Natural killer cell (primary cell): ENCODE data around the gene GLA. TPM values are rescaled to one million over a fixed set of nuclear protein-coding genes. Genes with fewer than 3 reads are reported as not detected.

Experiments used
- ATAC-seq, 3 donors: fragments of 150-1000 bp in 2 of 3; fragments of 200-7000 bp in 1 of 3; cut with Tn5 transposase; 1 replicate in 1 of 3; 2 replicates in 2 of 3; pipeline ENCODE4 v1.10.0; 2021; ENCODE audit warnings: mild to moderate bottlenecking in 2 of 3, moderate library complexity in 2 of 3
- DNase-seq, 2 donors: peaks; one replicate each; pipeline versions ENCODE4 v3.0.0 to v3.0.0-alpha.2; 2013 to 2021; ENCODE audit warnings: mixed read lengths in 1 of 2
- H3K27ac ChIP-seq: one replicate; pipeline ENCODE4 v1.5.1; 2013; ENCODE audit warnings: mild to moderate bottlenecking, low read length
- H3K27me3 ChIP-seq: one replicate; pipeline ENCODE4 v1.6.1; 2013; ENCODE audit warnings: low read length; ENCODE audit not compliant: control insufficient read depth, insufficient read depth
- H3K36me3 ChIP-seq: one replicate; pipeline ENCODE4 v1.6.1; 2013; ENCODE audit warnings: low read length; ENCODE audit not compliant: control insufficient read depth, insufficient read depth
- H3K4me1 ChIP-seq: one replicate; pipeline ENCODE4 v1.6.1; 2013; ENCODE audit warnings: low read length; ENCODE audit not compliant: control insufficient read depth, insufficient read depth
- H3K4me3 ChIP-seq: one replicate; pipeline ENCODE4 v1.5.1; 2013; ENCODE audit warnings: low read length
- H3K9me3 ChIP-seq: one replicate; pipeline ENCODE4 v1.6.1; 2013; ENCODE audit warnings: low read length; ENCODE audit not compliant: control insufficient read depth, insufficient read depth
- H3K27ac Mint-ChIP-seq, 2 donors: one replicate each; pipeline ENCODE4 v1.8.0; 2022; ENCODE audit warnings: mild to moderate bottlenecking in 2 of 2, mixed read lengths in 2 of 2, moderate library complexity in 1 of 2
- H3K27me3 Mint-ChIP-seq, 2 donors: one replicate each; pipeline ENCODE4 v1.8.0; 2022; ENCODE audit warnings: low read depth in 2 of 2, mixed read lengths in 2 of 2
- H3K36me3 Mint-ChIP-seq: one replicate; pipeline ENCODE4 v1.8.0; 2022; ENCODE audit warnings: mixed read lengths
- H3K4me1 Mint-ChIP-seq, 2 donors: one replicate each; pipeline ENCODE4 v1.8.0; 2022; ENCODE audit warnings: mixed read lengths in 2 of 2
- H3K4me3 Mint-ChIP-seq: one replicate; pipeline ENCODE4 v1.8.0; 2022; ENCODE audit warnings: mild to moderate bottlenecking, moderate library complexity, mixed read lengths
- H3K9me3 Mint-ChIP-seq, 2 donors: one replicate each; pipeline ENCODE4 v1.8.0; 2022; ENCODE audit warnings: mixed read lengths in 2 of 2
- WGBS: methylation state at CpG from one replicate; pipeline ENCODE4 v1.1.7; 2013; ENCODE audit warnings: missing lambda C conversion rate; ENCODE audit not compliant: insufficient coverage; 5-methylcytosine and 5-hydroxymethylcytosine counted together
- intact Hi-C: fragments of 100-400 bp; cut with micrococcal nuclease; formaldehyde crosslinking; loops from one replicate; pipeline ENCODE4 v1.14.2; 2022
- total RNA-seq, 4 donors: library from RNA; stranded (reverse); fragments of 120-200 nt in 1 of 4; gene quantifications; one replicate each; pipeline versions ENCODE4 v1.2.3 to v1.2.4, GENCODE V29; 2013 to 2022
- TF ChIP-seq, protein P1 (sequence below): fragments of 200-600 bp; IDR thresholded peaks from one replicate; pipeline ENCODE4 v1.8.0; 2022; ENCODE audit warnings: antibody characterized with exemption

The GLA gene
- total RNA-seq, 3 donors from 2014 or later (not counting 1 experiment from before 2014, with no cell fraction given) = 34.9 to 71.9 (median 47.9) TPM

DNA sequence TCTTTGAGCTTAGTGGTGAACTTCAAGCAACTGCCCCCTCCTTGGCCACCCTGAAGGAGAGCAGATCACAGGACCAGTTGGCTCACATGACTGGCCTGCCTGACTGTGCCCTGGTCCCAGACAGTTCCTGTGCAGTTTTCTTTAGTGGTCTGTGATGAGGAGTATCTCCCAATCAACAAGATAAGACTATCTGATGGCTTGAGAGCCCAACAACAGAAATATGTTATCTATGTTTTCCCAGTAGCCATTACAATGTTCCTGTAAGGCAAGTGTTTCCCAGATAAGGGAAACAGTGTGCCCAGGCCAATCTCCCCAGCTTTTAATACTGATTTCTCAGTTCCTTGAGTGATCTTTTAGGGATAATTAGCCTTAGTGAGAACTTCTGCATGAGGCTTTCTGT lies 45.0 kb downstream of the GLA start:
- no peak for ATAC-seq
- H3K4me3 Mint-ChIP-seq = no peak overlapping the region
- no peaks in the 10 kb centered on the region for H3K36me3 Mint-ChIP-seq
- Histone ChIP-seq H3K36me3 (no peaks in the 10 kb centered on the region), H3K4me1 (no peaks in the 10 kb centered on the region), H3K9me3 (no peaks in the 10 kb centered on the region), H3K27me3 (no peaks in the 10 kb centered on the region), H3K27ac (no peak overlapping the region), H3K4me3 (no peak overlapping the region)
- no peak overlapping the region for H3K27ac Mint-ChIP-seq
- TF ChIP-seq, protein P1, sequence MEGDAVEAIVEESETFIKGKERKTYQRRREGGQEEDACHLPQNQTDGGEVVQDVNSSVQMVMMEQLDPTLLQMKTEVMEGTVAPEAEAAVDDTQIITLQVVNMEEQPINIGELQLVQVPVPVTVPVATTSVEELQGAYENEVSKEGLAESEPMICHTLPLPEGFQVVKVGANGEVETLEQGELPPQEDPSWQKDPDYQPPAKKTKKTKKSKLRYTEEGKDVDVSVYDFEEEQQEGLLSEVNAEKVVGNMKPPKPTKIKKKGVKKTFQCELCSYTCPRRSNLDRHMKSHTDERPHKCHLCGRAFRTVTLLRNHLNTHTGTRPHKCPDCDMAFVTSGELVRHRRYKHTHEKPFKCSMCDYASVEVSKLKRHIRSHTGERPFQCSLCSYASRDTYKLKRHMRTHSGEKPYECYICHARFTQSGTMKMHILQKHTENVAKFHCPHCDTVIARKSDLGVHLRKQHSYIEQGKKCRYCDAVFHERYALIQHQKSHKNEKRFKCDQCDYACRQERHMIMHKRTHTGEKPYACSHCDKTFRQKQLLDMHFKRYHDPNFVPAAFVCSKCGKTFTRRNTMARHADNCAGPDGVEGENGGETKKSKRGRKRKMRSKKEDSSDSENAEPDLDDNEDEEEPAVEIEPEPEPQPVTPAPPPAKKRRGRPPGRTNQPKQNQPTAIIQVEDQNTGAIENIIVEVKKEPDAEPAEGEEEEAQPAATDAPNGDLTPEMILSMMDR = no peak
- no peak for DNase-seq
- H3K27me3 Mint-ChIP-seq = peaks cover 0 to 9% of the 10 kb centered on the region in 2 donors
- H3K4me1 Mint-ChIP-seq = no peaks in the 10 kb centered on the region
- no peaks in the 10 kb centered on the region for H3K9me3 Mint-ChIP-seq
- intact Hi-C loops = no loop called here

DNA sequence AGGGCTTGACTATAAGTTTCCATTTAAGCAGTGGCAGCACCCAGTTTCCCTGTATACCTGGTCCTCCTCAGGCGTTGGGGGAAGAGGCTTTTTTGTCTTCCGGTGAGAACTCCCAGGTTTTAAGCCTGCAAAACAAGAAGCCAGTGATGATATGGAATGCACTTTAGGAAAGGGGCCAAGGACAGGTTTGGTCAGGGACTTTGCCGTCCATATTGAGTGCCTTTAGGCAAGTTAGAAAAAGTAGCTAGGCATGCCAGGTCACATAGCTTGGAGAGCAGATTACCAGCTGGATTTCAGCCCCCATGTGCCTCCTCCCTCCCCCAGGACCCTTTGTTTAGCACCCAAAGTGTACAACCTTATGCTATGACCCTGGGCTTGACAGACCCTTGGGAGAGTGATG lies 45.6 kb downstream of the GLA start:
- intact Hi-C loops = no loop called here
- no peaks in the 10 kb centered on the region for H3K4me1 Mint-ChIP-seq
- Histone ChIP-seq H3K27me3 (no peaks in the 10 kb centered on the region), H3K9me3 (no peaks in the 10 kb centered on the region), H3K4me1 (no peaks in the 10 kb centered on the region), H3K36me3 (no peaks in the 10 kb centered on the region), H3K4me3 (no peak overlapping the region), H3K27ac (no peak overlapping the region)
- no peaks in the 10 kb centered on the region for H3K9me3 Mint-ChIP-seq
- no peak overlapping the region for H3K27ac Mint-ChIP-seq
- WGBS = 93% methylated on average over 3 of the region's 3 CpGs
- peaks cover 0 to 9% of the 10 kb centered on the region in 2 donors for H3K27me3 Mint-ChIP-seq
- no peak overlapping the region for H3K4me3 Mint-ChIP-seq
- ATAC-seq (no peak), DNase-seq (no peak)
- TF ChIP-seq, protein P1 = no peak
- no peaks in the 10 kb centered on the region for H3K36me3 Mint-ChIP-seq

DNA sequence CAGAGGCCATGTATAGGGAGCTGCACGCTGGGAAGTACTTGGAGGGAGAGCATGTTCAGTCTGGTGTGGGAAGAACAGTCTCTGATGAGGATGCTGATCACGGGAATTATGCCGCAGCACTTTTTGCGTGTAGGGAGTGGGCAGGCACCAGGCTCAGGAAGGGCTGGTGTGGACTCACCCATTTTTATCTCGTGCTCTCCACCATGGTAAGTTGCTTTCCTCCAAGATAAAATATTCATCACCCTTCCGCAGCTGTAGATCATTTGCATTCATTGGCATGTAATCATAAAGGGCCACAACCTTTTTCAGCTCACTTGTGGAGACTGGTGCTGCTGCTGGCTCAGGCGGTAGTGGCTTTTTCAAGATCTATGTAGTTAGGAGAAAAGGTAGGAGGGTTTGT lies 47.3 kb downstream of the GLA start:
- no peak overlapping the region for H3K4me3 ChIP-seq
- ATAC-seq (no peak), DNase-seq (no peak)
- no peaks in the 10 kb centered on the region for H3K9me3 Mint-ChIP-seq
- no peaks in the 10 kb centered on the region for H3K9me3 ChIP-seq
- peaks cover 0 to 9% of the 10 kb centered on the region in 2 donors for H3K27me3 Mint-ChIP-seq
- H3K27me3 ChIP-seq = no peaks in the 10 kb centered on the region
- WGBS = 95% methylated on average over 6 of the region's 7 CpGs
- no peak overlapping the region for H3K27ac ChIP-seq
- H3K36me3 Mint-ChIP-seq = no peaks in the 10 kb centered on the region
- H3K36me3 ChIP-seq = no peaks in the 10 kb centered on the region
- H3K27ac Mint-ChIP-seq = no peak overlapping the region
- no peaks in the 10 kb centered on the region for H3K4me1 ChIP-seq
- H3K4me3 Mint-ChIP-seq = no peak overlapping the region
- H3K4me1 Mint-ChIP-seq = no peaks in the 10 kb centered on the region
- TF ChIP-seq, protein P1 = no peak
- intact Hi-C loops = no loop called here

DNA sequence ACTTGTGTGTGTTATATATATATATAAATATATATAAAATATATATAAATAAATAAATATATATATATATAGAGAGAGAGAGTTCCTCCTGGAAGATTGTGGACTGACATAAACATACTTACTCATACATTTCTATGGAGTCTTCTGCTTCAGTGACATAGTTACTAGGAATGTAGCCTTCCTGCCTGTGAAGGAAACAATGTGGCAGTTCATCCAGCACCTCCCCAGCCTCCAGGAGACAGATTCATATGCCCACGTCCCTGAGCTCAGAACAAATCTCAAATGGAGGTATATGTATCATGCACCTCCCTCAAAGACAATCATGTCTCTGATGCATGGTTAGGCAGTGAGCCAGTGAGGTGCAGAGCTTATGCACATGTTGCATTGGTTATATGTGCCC lies 47.8 kb downstream of the GLA start:
- no peak for DNase-seq
- H3K27ac Mint-ChIP-seq = no peak overlapping the region
- Histone ChIP-seq H3K27ac (no peak overlapping the region), H3K36me3 (no peaks in the 10 kb centered on the region), H3K27me3 (no peaks in the 10 kb centered on the region), H3K9me3 (no peaks in the 10 kb centered on the region), H3K4me3 (no peak overlapping the region), H3K4me1 (no peaks in the 10 kb centered on the region)
- 83% methylated on average over 1 of the region's 1 CpG for WGBS
- peaks cover 0 to 9% of the 10 kb centered on the region in 2 donors for H3K27me3 Mint-ChIP-seq
- H3K4me3 Mint-ChIP-seq = no peak overlapping the region
- H3K36me3 Mint-ChIP-seq = no peaks in the 10 kb centered on the region
- TF ChIP-seq, protein P1 = no peak
- no peaks in the 10 kb centered on the region for H3K4me1 Mint-ChIP-seq
- H3K9me3 Mint-ChIP-seq = no peaks in the 10 kb centered on the region
- intact Hi-C loops = no loop called here
- no peak for ATAC-seq
